ENCODE results near the gene SOX6. TPM values are rescaled to one million over a fixed set of nuclear protein-coding genes. Genes with fewer than 3 reads are reported as not detected.

SOX6 gene
- polyA plus RNA-seq, 1 of the 3 experiments (the other 2 are of a cell fraction) = 0.03 TPM

DNA sequence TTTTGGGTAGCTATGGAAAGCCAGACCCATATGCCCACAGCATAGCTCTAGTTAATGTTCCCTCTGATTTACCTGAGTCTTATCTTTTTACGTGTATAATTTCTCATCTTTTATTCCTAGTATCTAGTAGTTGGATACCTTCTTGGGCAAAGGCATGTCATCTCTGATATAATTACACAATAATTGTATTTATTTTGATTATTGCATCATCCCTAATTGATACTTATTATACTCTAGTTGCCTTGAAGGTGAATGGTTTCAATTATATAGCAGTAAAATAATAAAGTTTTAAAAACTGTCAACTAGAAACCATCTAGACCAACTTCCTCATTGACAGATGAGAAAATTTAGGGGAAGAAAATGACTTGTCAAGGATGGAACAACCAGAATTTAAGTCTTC, 347.3 kb downstream of the SOX6 start:
- H3K9me3 ChIP-seq = no peaks in the 10 kb centered on the region
- no peak for DNase-seq
- no peaks in the 10 kb centered on the region for H3F3A ChIP-seq (replicated peaks; ENCODE audit: insufficient read depth)
- no peak overlapping the region for H3K9ac ChIP-seq
- no peak overlapping the region for H2AFZ ChIP-seq (ENCODE audit: low read depth)
- H3K79me2 ChIP-seq (ENCODE audit: insufficient read depth) = no peaks in the 10 kb centered on the region
- no peaks in the 10 kb centered on the region; a peak in 2 of 4 replicates for H3K4me1 ChIP-seq (ENCODE audit: control insufficient read depth in 1 of 2, insufficient read depth in 2 of 2, low read depth in 1 of 2, low read length in 1 of 2)
- ChIA-PET POLR2A (no interaction called here), CTCF (no interaction called here)
- TF ChIP-seq NRF1 (IDR thresholded peaks at IDR 0.05; ENCODE audit: low read depth, low read length) (no peak), TCF12 (IDR thresholded peaks at IDR 0.05) (no peak), EP300 (IDR thresholded peaks at IDR 0.05; ENCODE audit: borderline replicate concordance in 1 of 2, low read depth in 1 of 2, low read length in 1 of 2) (no peak), RCOR1 (IDR thresholded peaks at IDR 0.05; ENCODE audit: low read length) (no peak), EZH2phosphoT487 (IDR thresholded peaks at IDR 0.05; ENCODE audit: borderline replicate concordance, low read depth) (no peak), SIN3A (IDR thresholded peaks at IDR 0.05; ENCODE audit: borderline replicate concordance, low read depth, low read length) (no peak), CHD2 (IDR thresholded peaks at IDR 0.05; ENCODE audit: low read length, partially characterized antibody) (no peak)
- TF ChIP-seq, protein P1, sequence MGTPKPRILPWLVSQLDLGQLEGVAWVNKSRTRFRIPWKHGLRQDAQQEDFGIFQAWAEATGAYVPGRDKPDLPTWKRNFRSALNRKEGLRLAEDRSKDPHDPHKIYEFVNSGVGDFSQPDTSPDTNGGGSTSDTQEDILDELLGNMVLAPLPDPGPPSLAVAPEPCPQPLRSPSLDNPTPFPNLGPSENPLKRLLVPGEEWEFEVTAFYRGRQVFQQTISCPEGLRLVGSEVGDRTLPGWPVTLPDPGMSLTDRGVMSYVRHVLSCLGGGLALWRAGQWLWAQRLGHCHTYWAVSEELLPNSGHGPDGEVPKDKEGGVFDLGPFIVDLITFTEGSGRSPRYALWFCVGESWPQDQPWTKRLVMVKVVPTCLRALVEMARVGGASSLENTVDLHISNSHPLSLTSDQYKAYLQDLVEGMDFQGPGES (IDR thresholded peaks at IDR 0.05; ENCODE audit: low read depth, low read length) = no peak
- TF ChIP-seq, protein P2, sequence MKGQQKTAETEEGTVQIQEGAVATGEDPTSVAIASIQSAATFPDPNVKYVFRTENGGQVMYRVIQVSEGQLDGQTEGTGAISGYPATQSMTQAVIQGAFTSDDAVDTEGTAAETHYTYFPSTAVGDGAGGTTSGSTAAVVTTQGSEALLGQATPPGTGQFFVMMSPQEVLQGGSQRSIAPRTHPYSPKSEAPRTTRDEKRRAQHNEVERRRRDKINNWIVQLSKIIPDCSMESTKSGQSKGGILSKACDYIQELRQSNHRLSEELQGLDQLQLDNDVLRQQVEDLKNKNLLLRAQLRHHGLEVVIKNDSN (IDR thresholded peaks at IDR 0.05; ENCODE audit: borderline replicate concordance, low read depth) = no peak
- H3K36me3 ChIP-seq (replicated peaks in 1 of 2; ENCODE audit: control insufficient read depth in 1 of 2, insufficient read depth in 2 of 2, low read length in 1 of 2) = no peaks in the 10 kb centered on the region
- H4K20me1 ChIP-seq (ENCODE audit: insufficient read depth) = no peaks in the 10 kb centered on the region
- H3K9me2 ChIP-seq = no peaks in the 10 kb centered on the region
- no peaks in the 10 kb centered on the region for H3K27me3 ChIP-seq (ENCODE audit: insufficient read depth)
- H3K4me3 ChIP-seq (ENCODE audit: low read depth in 2 of 2, low read length in 1 of 2) = no peak overlapping the region
- WGBS (ENCODE audit: low lambda C conversion rate) = 91% methylated on average over 1 of the region's 1 CpG
- no peak overlapping the region for H3K27ac ChIP-seq (ENCODE audit: low read depth in 2 of 2, low read length in 1 of 2)
- H3K4me2 ChIP-seq = no peak overlapping the region

DNA sequence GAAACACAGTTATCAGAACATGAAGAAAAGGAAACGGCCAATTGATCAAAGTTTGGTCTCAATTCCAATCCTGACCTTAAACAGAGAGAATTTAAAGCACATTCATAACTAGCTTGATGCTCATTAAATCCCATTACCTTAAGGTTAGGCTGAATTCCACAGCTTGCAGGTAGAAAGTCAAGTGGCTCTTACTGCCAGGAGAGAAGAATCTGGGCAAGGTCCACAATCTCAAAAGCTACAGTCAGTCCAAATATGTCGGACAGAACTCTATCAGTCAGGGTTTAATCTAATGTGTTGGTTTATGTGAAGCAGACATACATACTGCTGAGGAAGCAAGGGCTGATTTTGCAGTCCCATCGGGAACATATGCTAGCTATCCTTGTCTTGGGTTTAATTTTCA, 348.8 kb downstream of the SOX6 start:
- Histone ChIP-seq H3F3A (replicated peaks; ENCODE audit: insufficient read depth) (no peaks in the 10 kb centered on the region), H3K9me2 (no peaks in the 10 kb centered on the region), H3K4me2 (no peak overlapping the region), H3K4me1 (ENCODE audit: control insufficient read depth in 1 of 2, insufficient read depth in 2 of 2, low read depth in 1 of 2, low read length in 1 of 2) (peaks cover 0 to 5% of the 10 kb centered on the region in 2 experiments; a peak in 2 of 4 replicates), H4K20me1 (ENCODE audit: insufficient read depth) (no peaks in the 10 kb centered on the region), H3K27ac (ENCODE audit: low read depth in 2 of 2, low read length in 1 of 2) (no peak overlapping the region), H3K9ac (no peak overlapping the region), H2AFZ (ENCODE audit: low read depth) (no peak overlapping the region), H3K27me3 (ENCODE audit: insufficient read depth) (no peaks in the 10 kb centered on the region), H3K79me2 (ENCODE audit: insufficient read depth) (no peaks in the 10 kb centered on the region), H3K36me3 (replicated peaks in 1 of 2; ENCODE audit: control insufficient read depth in 1 of 2, insufficient read depth in 2 of 2, low read length in 1 of 2) (no peaks in the 10 kb centered on the region), H3K9me3 (no peaks in the 10 kb centered on the region), H3K4me3 (ENCODE audit: low read depth in 2 of 2, low read length in 1 of 2) (no peak overlapping the region)
- 41% methylated on average over 3 of the region's 3 CpGs for WGBS (ENCODE audit: low lambda C conversion rate)
- TF ChIP-seq, protein P2 (IDR thresholded peaks at IDR 0.05; ENCODE audit: borderline replicate concordance, low read depth) = no peak
- no peak for TF ChIP-seq GABPA (IDR thresholded peaks at IDR 0.05; ENCODE audit: low read depth)
- DNase-seq = no peak
- ChIA-PET CTCF (interaction anchor here (1.2 to 1.3 kb wide), 2 partner anchors 10 kb away, joined by 3 read pairs; no protein-coding TSS in a partner anchor), POLR2A (no interaction called here)

All from SK-N-SH (cell line).